Effector CD4-positive, alpha-beta T cell (primary cell): ENCODE measurements around the gene USP50.
"Not testable (repeated sequence)": the region's sequence is repeated elsewhere in the genome, so short reads cannot be mapped to it uniquely, and the experiment has no call there.

Experiments used
- DNase-seq: peaks from one replicate; pipeline ENCODE4 v3.0.0-alpha.2; 2020

Gene USP50

DNA sequence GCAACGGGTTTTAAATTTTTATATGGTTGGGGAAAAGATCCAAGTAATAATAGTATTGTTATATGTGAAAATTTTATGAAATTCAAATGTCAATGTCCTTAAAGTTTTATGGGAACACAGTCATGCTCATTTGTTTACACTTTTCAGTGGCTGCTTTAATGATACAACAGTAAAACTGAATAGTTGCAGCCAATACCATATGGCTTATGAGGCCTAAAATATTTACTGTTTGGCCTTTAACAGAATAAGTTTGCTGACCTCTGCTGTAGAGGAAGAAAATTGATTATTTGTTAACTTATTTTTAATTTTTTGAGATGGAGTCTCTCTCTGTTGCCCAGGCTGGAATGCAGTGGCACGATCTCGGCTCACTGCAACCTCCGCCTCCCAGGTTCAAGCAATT lies 44.7 kb downstream of the USP50 start:
- no peak for DNase-seq

DNA sequence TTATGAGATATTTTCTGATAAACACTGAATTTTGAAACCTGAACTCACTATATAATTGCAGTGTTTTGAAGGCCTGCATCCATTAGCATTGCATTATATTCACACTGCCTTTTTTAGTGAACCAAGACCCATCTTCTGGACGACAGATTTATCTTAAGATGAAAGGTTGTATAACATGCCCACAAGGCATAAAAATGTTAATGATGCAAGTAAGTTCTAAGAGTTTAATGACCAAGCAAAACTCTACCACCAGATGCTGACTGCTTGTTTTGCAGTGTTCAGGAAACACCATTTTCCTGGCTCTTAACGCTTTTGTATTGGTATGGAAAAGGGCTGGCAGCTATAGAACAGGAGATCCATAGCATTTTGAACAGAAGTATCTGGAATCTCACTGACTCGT lies 46.1 kb downstream of the USP50 start:
- DNase-seq: no peak

DNA sequence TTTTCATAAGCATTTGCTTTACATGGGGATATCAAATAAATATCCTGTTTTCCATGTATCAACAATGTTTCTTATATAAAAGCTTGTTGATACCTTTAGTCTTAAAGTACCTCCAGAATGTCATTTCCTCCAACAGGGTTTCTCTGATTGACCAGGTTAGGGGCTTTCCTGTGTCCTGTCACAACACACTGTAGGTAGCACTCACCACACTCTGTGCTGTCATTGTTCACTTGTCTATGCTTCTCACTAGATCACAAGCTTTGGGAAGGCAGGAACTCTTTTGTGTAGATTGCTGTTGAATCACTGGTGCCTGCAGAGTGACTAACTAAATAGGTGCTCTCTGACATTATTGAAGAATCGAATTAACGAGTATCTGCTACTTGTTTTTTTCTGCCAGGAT lies 49.8 kb downstream of the USP50 start:
- DNase-seq: no peak

DNA sequence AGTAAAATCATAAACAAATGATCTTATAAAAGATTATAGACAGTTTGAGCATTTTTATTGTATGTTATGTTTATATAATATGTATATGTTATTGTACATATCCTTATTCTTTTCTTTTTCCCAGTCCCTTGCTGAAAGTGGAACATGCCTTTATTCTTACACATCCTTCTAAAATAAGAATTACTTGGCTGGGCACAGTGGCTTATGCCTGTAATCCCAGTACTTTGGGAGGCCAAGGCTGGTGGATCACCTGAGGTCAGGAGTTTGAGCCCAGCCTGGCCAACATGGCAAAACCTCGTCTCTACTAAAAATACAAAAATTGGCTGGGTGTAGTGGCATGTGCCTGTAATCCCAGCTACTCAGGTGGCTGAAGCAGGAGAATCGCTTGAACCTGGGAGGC lies 51.9 kb downstream of the USP50 start:
- not testable (repeated sequence) for DNase-seq

DNA sequence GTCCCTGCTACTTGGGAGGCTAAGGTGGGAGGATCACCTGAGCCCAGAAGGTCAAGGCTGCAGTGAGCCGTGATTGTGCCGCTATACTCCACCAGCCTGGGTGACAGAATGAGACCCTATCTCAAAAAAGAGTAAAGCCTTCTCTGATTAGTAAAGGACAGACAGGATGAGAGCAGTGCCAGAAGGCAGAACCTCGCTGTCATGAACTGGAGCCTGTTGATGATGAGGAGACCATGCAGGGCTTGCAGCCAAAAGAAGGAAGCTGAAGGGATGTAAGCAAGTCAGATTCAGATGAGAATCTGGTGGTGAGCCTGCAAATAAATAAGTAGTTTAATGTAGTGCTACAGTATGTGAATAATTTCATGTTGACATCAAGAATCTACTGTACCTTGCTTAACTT lies 52.8 kb downstream of the USP50 start:
- no peak for DNase-seq

DNA sequence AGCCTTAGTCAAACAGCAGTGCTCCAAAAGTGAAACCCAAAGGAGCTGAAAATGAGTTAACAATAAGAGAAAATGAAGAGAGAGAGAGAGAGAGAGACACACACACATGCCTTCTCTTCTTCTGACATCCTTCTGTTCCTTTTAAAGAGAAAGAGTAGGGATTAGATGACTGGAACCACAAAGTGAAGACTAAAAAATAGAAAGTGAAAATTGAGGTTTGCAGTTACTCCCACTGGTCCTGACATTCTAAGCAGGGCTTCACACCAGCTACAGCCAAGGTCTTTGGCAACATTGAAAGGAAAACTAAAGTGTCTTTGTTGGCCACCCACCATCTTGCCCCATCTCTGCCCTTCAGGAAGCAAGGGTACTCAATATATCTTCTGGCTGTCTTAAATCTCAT lies 59.2 kb downstream of the USP50 start:
- DNase-seq: no peak

DNA sequence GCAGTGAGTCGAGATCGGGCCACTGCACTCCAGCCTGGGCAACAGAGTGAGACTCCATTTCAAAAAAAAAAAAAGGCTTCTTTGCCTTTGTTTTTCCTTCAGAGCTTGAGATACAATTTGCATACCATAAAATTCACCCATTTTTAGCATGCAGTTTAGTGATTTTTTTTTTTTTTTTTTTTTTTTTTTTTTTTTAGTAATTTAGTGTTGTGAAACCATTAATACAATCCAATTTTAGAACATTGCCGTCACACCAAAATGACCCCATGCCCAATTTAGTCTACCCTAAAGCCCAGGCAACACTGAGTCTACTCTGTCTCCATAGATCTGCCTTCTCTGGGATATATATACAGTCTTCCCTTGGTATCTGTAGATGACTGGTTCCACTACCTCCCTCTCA lies 61.1 kb downstream of the USP50 start:
- DNase-seq: no peak

DNA sequence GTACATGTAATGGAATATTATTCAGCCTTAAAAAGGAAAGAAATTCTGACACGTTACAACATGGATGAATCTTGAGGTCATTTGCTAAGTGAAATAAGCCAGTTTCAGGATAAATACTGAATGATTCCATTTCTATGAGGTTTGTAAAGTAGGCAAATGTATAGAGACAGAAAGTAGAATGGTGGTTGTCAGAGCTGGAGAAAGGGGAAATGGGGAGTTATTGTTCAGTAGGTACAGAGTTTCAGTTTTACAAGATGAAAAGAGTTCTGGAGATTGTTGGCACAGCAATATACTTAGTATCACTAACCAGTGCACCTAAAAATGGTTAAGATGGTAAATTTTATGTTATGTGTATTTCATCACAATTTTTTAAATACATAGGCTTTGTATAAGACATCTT lies 61.7 kb downstream of the USP50 start:
- no peak for DNase-seq

DNA sequence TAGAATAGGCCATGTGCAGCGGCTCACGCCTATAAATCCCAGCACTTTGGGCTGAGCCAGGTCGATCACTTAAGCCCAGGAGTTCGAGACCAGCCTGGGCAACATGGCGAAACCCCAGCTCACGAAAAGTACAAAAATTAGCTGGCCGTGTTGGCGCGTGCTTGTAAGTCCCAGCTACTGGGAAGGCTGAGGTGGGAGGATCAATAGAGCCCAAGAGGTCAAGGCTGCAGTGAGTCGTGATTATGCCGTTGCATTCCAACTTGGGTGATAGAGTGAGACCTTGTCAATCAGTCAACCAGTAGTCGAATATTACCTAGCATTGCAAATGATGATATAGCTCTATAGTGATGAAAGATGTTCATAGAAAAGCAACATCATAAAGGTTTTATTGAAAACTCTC lies 70.3 kb downstream of the USP50 start:
- no peak for DNase-seq

DNA sequence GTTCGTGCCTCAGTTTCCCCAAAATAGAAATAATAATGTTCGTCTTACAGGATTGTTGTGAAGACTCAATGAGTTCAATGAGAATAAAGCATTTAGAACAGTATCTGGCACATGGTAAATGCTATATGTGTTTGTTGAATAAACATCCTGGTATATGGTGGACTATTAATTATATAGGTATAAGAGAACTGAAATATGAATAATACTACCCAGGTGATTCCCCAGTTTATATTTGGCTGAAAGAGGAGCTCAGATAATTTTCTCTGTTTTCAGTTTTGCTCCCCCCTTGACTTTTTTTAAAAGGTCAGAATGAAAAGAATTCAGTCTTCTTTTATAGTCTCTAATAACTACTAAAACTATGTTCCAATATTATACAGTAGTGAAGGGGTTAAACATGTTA lies 75.4 kb downstream of the USP50 start:
- DNase-seq: no peak

DNA sequence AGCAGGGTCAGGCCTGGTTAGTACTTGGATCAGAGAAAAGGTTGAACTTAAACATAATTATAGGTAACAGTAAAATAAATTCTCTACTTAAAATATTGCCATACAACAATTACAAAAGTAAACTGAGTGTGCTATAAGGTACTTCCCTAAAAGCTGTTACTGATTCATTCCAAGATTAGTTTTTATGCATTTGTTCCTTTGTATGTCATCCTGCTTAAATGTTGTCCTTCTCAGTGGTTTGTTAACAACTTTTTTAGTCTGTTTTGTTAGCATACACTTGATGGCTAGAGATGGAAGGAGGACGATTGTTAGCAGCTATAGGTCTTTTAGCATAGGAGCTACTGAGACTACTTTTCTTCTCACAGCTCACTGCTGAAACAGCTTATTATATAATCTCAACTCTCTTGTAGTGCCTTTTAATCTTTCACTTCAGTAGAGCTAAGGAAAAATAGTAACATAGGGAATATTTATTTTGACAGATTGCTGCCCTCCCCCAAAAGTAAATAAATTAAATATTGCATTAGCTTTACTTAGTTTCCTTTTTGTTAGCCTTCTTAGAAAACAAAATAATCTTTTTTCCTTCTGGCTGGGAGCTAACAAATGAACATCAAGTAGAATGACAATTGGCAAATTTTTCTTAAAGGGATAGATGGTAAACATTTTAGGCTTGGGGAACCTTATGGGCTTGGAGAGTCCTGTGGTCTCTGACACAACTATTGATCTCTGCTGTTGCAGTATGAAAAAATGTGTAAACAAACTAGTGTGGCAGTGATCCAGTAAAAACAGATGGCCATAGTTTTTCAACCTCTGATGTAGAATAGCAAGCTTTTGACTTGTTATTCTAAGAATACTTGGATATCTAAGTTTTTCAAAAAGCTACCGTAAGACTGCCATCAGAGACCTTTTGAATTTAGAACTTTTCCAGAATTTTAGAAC lies 82.8 kb downstream of the USP50 start:
- no peak for DNase-seq

DNA sequence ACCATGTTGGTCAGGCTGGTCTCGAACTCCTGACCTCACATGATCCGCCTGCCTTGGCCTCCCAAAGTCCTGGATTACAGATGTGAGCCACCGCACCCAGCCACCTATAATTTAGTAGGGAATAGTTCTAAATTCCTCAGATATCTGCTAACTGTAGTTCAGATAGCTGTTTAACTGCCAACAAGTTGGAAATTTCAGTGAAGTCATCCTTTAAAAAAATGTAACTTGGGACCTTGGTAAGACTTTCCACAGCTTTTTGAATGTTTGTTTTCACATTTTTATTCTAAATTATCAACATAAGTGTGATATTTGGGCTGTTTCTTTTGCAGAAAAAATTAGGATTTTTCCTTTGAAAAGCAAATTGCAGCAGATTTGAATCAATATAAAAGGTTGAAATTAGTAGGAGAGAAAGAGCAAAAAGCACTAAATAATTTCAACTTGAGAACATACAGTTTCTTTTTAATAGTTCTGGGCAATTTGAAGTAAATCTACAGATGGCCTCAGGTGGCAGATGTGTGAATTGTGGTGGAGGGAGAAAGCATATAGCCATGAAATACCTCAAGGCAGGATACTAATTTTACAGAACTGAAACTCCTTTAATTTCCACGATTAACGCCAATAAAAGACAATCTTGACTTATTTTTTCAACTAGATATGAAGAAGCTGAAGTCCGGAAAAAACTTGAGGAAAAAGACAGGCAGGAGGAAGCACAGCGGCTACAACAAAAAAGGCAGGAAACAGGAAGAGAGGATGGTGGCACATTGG lies 87.9 kb downstream of the USP50 start:
- DNase-seq: no peak

DNA sequence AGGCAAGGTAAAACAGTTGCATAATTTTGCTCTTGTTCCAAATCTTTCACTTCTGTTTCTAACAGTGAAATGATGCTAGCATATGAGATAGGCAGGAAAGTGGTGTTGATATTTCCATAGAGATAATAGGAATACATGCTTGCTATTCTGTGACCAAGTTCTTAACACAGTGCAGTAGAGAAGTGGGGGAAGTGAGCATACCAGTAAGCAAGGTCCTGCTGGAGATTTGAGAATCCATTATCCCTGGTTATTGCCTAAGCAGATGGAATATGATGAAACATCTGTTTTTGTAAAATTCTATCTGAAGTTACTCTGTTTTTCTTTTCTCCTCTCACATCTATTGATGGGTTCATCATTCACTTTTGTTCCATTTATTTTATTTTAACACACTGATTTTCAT lies 93.5 kb downstream of the USP50 start:
- no peak for DNase-seq
